A549 (cell line): ENCODE measurements around the gene ADAMTS2. TPM values are rescaled to one million over a fixed set of nuclear protein-coding genes. Genes with fewer than 3 reads are reported as not detected.

Experiments
- ATAC-seq, 2 experiments: fragments of 200-7000 bp in 1 of 2; fragments of >200 bp in 1 of 2; cut with Nextera tagmentation in 1 of 2; cut with Tn5 transposase in 1 of 2; 3 replicates each; pipeline versions ENCODE4 v1.8.0 to v1.9.1; 2018 to 2020; ENCODE audit warnings: mild to moderate bottlenecking in 1 of 2, moderate library complexity in 1 of 2
- CTCF ChIA-PET: fragments of 300-600 bp; sonication (Branson Sonifier 250); formaldehyde crosslinking; extraction: SDS; loops from one replicate; lab custom pipeline; 2021; ENCODE audit warnings: antibody characterized with exemption, inconsistent platforms; lab: Yijun Ruan, JAX
- POLR2A ChIA-PET: fragments of 350-600 bp; formaldehyde crosslinking; extraction: SDS; loops from one replicate; lab custom pipeline; 2021; ENCODE audit warnings: antibody characterized with exemption, inconsistent platforms; lab: Yijun Ruan, JAX
- DNase-seq, 2 experiments: peaks; one replicate each; pipeline versions ENCODE4 v3.0.0 to v3.0.0-alpha.2; 2011 to 2016; ENCODE audit warnings: low read depth in 1 of 2, low spot score in 1 of 2
- FAIRE-seq: peaks from 2 replicates; lab custom pipeline; 2011; peaks lifted over from hg19 to GRCh38; lab: Jason Lieb, UNC
- H3K27ac ChIP-seq, 2 experiments: fragments of >200 bp; sonication (Bioruptor Twin); formaldehyde crosslinking; 3 replicates each; pipeline ENCODE4 v1.5.1; 2016 to 2017
- H3K4me1 ChIP-seq: fragments of >200 bp; sonication (Bioruptor Twin); formaldehyde crosslinking; 3 replicates; pipeline ENCODE4 v1.6.1; 2016
- H3K4me2 ChIP-seq: fragments of >200 bp; sonication (Bioruptor Twin); formaldehyde crosslinking; 3 replicates; pipeline ENCODE4 v1.6.1; 2016
- H3K4me3 ChIP-seq: fragments of >200 bp; sonication (Bioruptor Twin); formaldehyde crosslinking; 3 replicates; pipeline ENCODE4 v1.5.1; 2016
- H3K9me3 ChIP-seq: fragments of >200 bp; sonication (Bioruptor Twin); formaldehyde crosslinking; 3 replicates; pipeline ENCODE4 v1.6.1; 2016
- BCL3 ChIP-seq: fragments of >200 bp; sonication (Bioruptor Twin); formaldehyde crosslinking; IDR thresholded peaks from 3 replicates; pipeline ENCODE4 v1.6.1; 2016
- CBX2 ChIP-seq: fragments of 200-600 bp; sonication (generic); IDR thresholded peaks from 2 replicates; pipeline ENCODE4 v1.6.1; 2016; ENCODE audit warnings: low read depth, mild to moderate bottlenecking, borderline replicate concordance
- CHD4 ChIP-seq: fragments of 200-600 bp; sonication (generic); IDR thresholded peaks from 2 replicates; pipeline ENCODE4 v1.6.1; 2016; ENCODE audit warnings: antibody characterized with exemption, mild to moderate bottlenecking, borderline replicate concordance
- CTCF ChIP-seq: fragments of >200 bp; sonication (Bioruptor Twin); formaldehyde crosslinking; IDR thresholded peaks from 3 replicates; pipeline ENCODE4 v1.5.1; 2016
- ELK1 ChIP-seq: fragments of 150-350 bp; IDR thresholded peaks from 2 replicates; pipeline ENCODE4 v1.6.1; 2014; ENCODE audit warnings: low read depth, mild to moderate bottlenecking, low read length
- EP300 ChIP-seq, 2 experiments: fragments of >200 bp; sonication (Bioruptor Twin); formaldehyde crosslinking; IDR thresholded peaks; 2 replicates in 1 of 2; 3 replicates in 1 of 2; pipeline ENCODE4 v1.6.1; 2016 to 2017
- ESRRA ChIP-seq: fragments of 150-350 bp; IDR thresholded peaks from 2 replicates; pipeline ENCODE4 v1.6.1; 2014; ENCODE audit warnings: mild to moderate bottlenecking, low read length, borderline replicate concordance
- FOSB ChIP-seq: fragments of 250-450 bp; sonication (Bioruptor Pico); IDR thresholded peaks from 2 replicates; pipeline ENCODE4 v1.5.0; 2020; ENCODE audit warnings: mild to moderate bottlenecking, moderate library complexity
- FOXS1 ChIP-seq: fragments of 250-450 bp; sonication (Bioruptor Pico); IDR thresholded peaks from 2 replicates; pipeline ENCODE4 v1.5.0; 2020; ENCODE audit warnings: mild to moderate bottlenecking, moderate library complexity
- HDAC2 ChIP-seq: fragments of 200-600 bp; sonication (generic); IDR thresholded peaks from 2 replicates; pipeline ENCODE4 v1.6.1; 2016
- HEYL ChIP-seq: fragments of 250-450 bp; sonication (Bioruptor Pico); IDR thresholded peaks from 2 replicates; pipeline ENCODE4 v1.8.0; 2021; ENCODE audit warnings: mild to moderate bottlenecking, moderate library complexity
- HOXA7 ChIP-seq: fragments of 250-450 bp; sonication (Bioruptor Pico); IDR thresholded peaks from 2 replicates; pipeline ENCODE4 v1.5.0; 2020; ENCODE audit warnings: mild to moderate bottlenecking, moderate library complexity
- KDM1A ChIP-seq: fragments of 200-600 bp; sonication (generic); IDR thresholded peaks from 2 replicates; pipeline ENCODE4 v1.6.1; 2016; ENCODE audit warnings: low read depth, mild to moderate bottlenecking
- KDM5A ChIP-seq: fragments of 200-600 bp; sonication (generic); IDR thresholded peaks from 2 replicates; pipeline ENCODE4 v1.6.1; 2016; ENCODE audit warnings: antibody characterized with exemption, mild to moderate bottlenecking
- NPAS2 ChIP-seq: fragments of 250-450 bp; sonication (Bioruptor Pico); IDR thresholded peaks from 2 replicates; pipeline ENCODE4 v1.8.0; 2022; ENCODE audit warnings: mild to moderate bottlenecking, moderate library complexity, borderline replicate concordance
- RFX5 ChIP-seq: fragments of 450-650 bp; IDR thresholded peaks from 2 replicates; pipeline ENCODE4 v1.7.1; 2014; ENCODE audit warnings: antibody characterized with exemption, mild to moderate bottlenecking, moderate library complexity
- RNF2 ChIP-seq: fragments of 200-600 bp; sonication (generic); IDR thresholded peaks from 2 replicates; pipeline ENCODE4 v1.6.1; 2016; ENCODE audit warnings: low read depth, mild to moderate bottlenecking, antibody characterized with exemption, moderate library complexity, borderline replicate concordance
- SREBF2 ChIP-seq: fragments of 450-650 bp; IDR thresholded peaks from 2 replicates; pipeline ENCODE4 v1.6.1; 2014; ENCODE audit warnings: mild to moderate bottlenecking, moderate library complexity
- ZC3H11A ChIP-seq: fragments of 450-650 bp; IDR thresholded peaks from 2 replicates; pipeline ENCODE4 v1.6.1; 2014; ENCODE audit warnings: antibody characterized with exemption, mild to moderate bottlenecking
- ZNF302 ChIP-seq: fragments of 250-450 bp; sonication (Bioruptor Pico); IDR thresholded peaks from 2 replicates; pipeline ENCODE4 v1.9.0; 2021; ENCODE audit warnings: inconsistent platforms, mild to moderate bottlenecking, moderate library complexity
- WGBS: methylation state at CpG from one replicate; pipeline ENCODE4 v1.1.6; 2017; ENCODE audit errors: missing lambda C conversion rate; 5-methylcytosine and 5-hydroxymethylcytosine counted together
- polyA plus RNA-seq, 4 experiments: library from polyadenylated mRNA; depleted of rRNA in 3 of 4; stranded (reverse); fragments of >200 nt; fragmentation: RNase III in 1 of 4; extraction: RNeasy Plus Mini Kit Qiagen cat#74134 plus additional on column Dnase treatment in 1 of 4; gene quantifications; 2 replicates in 3 of 4; 3 replicates in 1 of 4; pipeline ENCODE4 v1.2.3, GENCODE V29; 2011 to 2017
- TF ChIP-seq, protein P1 (sequence below): fragments of 250-450 bp; sonication (Bioruptor Pico); IDR thresholded peaks from 2 replicates; pipeline ENCODE4 v1.5.0; 2021; ENCODE audit warnings: mild to moderate bottlenecking, moderate library complexity, borderline replicate concordance
- TF ChIP-seq, protein P2 (sequence below): fragments of 450-650 bp; IDR thresholded peaks from 2 replicates; pipeline ENCODE4 v1.6.1; 2014; ENCODE audit warnings: antibody characterized with exemption
- TF ChIP-seq, protein P3 (sequence below): IDR thresholded peaks from 2 replicates; pipeline ENCODE4 v1.6.1; 2012; ENCODE audit warnings: low read depth, borderline replicate concordance
- TF ChIP-seq, protein P4 (sequence below): fragments of 200-600 bp; sonication (generic); IDR thresholded peaks from 2 replicates; pipeline ENCODE4 v1.6.1; 2016; ENCODE audit warnings: antibody characterized with exemption, mild to moderate bottlenecking, moderate library complexity

The ADAMTS2 gene
- polyA plus RNA-seq, 2 of the 4 experiments (the other 2 are of a cell fraction) = not detected

GRCh38 chr5:179243333-179243732 is 101.9 kb downstream of the ADAMTS2 start:
- DNase-seq (no peak), ATAC-seq (no peak), FAIRE-seq (no peak)
- ChIA-PET CTCF (no interaction called here), POLR2A (no interaction called here)
- no peaks in the 10 kb centered on the region for H3K4me1 ChIP-seq
- WGBS = 1% methylated on average over 3 of the region's 3 CpGs
- H3K4me3 ChIP-seq = no peak overlapping the region
- TF ChIP-seq RNF2 (no peak), KDM1A (no peak), BCL3 (no peak), CHD4 (no peak), SREBF2 (no peak), ELK1 (no peak), ZC3H11A (no peak)
- TF ChIP-seq, protein P1, sequence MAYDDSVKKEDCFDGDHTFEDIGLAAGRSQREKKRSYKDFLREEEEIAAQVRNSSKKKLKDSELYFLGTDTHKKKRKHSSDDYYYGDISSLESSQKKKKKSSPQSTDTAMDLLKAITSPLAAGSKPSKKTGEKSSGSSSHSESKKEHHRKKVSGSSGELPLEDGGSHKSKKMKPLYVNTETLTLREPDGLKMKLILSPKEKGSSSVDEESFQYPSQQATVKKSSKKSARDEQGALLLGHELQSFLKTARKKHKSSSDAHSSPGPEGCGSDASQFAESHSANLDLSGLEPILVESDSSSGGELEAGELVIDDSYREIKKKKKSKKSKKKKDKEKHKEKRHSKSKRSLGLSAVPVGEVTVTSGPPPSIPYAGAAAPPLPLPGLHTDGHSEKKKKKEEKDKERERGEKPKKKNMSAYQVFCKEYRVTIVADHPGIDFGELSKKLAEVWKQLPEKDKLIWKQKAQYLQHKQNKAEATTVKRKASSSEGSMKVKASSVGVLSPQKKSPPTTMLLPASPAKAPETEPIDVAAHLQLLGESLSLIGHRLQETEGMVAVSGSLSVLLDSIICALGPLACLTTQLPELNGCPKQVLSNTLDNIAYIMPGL (CRISPR knock-in tag) = no peak
- H3K4me2 ChIP-seq = no peak overlapping the region
- no peak overlapping the region for H3K27ac ChIP-seq
- peaks cover 23% of the 10 kb centered on the region; the same call in 2 of the 3 replicates for H3K9me3 ChIP-seq

- Histone ChIP-seq H3K4me3 (no peak overlapping the region), H3K4me2 (no peak overlapping the region), H3K9me3 (peaks cover 25% of the 10 kb centered on the region; the same call in 2 of the 3 replicates), H3K27ac (no peak overlapping the region), H3K4me1 (no peaks in the 10 kb centered on the region)
- ChIA-PET POLR2A (no interaction called here), CTCF (no interaction called here)
- no peak for DNase-seq
- 27% methylated on average over 6 of the region's 6 CpGs for WGBS
- ATAC-seq = no peak
- no peak for FAIRE-seq
- TF ChIP-seq EP300 (IDR thresholded peaks at IDR 0.05) (no peak), KDM5A (no peak), KDM1A (no peak), ZNF302 (CRISPR knock-in tag) (no peak), HOXA7 (CRISPR knock-in tag) (no peak), NPAS2 (CRISPR knock-in tag) (no peak), HEYL (CRISPR knock-in tag) (no peak), CTCF (no peak), SREBF2 (no peak), FOSB (no peak), FOXS1 (no peak), HDAC2 (no peak), ESRRA (no peak), RFX5 (no peak), CBX2 (no peak)
- TF ChIP-seq, protein P2, sequence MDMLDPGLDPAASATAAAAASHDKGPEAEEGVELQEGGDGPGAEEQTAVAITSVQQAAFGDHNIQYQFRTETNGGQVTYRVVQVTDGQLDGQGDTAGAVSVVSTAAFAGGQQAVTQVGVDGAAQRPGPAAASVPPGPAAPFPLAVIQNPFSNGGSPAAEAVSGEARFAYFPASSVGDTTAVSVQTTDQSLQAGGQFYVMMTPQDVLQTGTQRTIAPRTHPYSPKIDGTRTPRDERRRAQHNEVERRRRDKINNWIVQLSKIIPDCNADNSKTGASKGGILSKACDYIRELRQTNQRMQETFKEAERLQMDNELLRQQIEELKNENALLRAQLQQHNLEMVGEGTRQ = no peak
- TF ChIP-seq, protein P3, sequence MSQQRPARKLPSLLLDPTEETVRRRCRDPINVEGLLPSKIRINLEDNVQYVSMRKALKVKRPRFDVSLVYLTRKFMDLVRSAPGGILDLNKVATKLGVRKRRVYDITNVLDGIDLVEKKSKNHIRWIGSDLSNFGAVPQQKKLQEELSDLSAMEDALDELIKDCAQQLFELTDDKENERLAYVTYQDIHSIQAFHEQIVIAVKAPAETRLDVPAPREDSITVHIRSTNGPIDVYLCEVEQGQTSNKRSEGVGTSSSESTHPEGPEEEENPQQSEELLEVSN = no peak
- TF ChIP-seq, protein P4, sequence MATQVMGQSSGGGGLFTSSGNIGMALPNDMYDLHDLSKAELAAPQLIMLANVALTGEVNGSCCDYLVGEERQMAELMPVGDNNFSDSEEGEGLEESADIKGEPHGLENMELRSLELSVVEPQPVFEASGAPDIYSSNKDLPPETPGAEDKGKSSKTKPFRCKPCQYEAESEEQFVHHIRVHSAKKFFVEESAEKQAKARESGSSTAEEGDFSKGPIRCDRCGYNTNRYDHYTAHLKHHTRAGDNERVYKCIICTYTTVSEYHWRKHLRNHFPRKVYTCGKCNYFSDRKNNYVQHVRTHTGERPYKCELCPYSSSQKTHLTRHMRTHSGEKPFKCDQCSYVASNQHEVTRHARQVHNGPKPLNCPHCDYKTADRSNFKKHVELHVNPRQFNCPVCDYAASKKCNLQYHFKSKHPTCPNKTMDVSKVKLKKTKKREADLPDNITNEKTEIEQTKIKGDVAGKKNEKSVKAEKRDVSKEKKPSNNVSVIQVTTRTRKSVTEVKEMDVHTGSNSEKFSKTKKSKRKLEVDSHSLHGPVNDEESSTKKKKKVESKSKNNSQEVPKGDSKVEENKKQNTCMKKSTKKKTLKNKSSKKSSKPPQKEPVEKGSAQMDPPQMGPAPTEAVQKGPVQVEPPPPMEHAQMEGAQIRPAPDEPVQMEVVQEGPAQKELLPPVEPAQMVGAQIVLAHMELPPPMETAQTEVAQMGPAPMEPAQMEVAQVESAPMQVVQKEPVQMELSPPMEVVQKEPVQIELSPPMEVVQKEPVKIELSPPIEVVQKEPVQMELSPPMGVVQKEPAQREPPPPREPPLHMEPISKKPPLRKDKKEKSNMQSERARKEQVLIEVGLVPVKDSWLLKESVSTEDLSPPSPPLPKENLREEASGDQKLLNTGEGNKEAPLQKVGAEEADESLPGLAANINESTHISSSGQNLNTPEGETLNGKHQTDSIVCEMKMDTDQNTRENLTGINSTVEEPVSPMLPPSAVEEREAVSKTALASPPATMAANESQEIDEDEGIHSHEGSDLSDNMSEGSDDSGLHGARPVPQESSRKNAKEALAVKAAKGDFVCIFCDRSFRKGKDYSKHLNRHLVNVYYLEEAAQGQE = no peak
These were observed 102.6 kb downstream of the ADAMTS2 start for GRCh38 chr5:179242676-179243075.
